Loucy (cell line): Measurements from ENCODE around the gene TRIO.

Experiments used
- H2AFZ ChIP-seq: fragments of 200-600 bp; sonication (generic); 2 replicates; pipeline ENCODE4 v1.6.0; 2016; ENCODE audit warnings: antibody characterized with exemption, mild to moderate bottlenecking, low read length, moderate library complexity
- H3F3A ChIP-seq: fragments of 200-600 bp; 2 replicates; pipeline ENCODE4 v1.6.0; 2016; ENCODE audit warnings: antibody characterized with exemption, low read depth, mild to moderate bottlenecking
- H3K27me3 ChIP-seq: fragments of 200-600 bp; sonication (generic); 2 replicates; pipeline ENCODE4 v1.6.1; 2014; ENCODE audit warnings: low read length, mild to moderate bottlenecking; ENCODE audit not compliant: insufficient read depth, poor library complexity, severe bottlenecking
- H3K36me3 ChIP-seq: fragments of 200-600 bp; sonication (generic); 2 replicates; pipeline ENCODE4 v1.6.1; 2016; ENCODE audit warnings: low read length; ENCODE audit not compliant: insufficient read depth
- H3K4me1 ChIP-seq: fragments of 200-600 bp; sonication (generic); 2 replicates; pipeline ENCODE4 v1.5.1; 2014; ENCODE audit warnings: low read length, mild to moderate bottlenecking; ENCODE audit not compliant: insufficient read depth, poor library complexity, severe bottlenecking
- H3K4me2 ChIP-seq: fragments of 200-600 bp; sonication (generic); 2 replicates; pipeline ENCODE4 v1.6.0; 2014; ENCODE audit warnings: antibody characterized with exemption, low read length, low read depth, mild to moderate bottlenecking; ENCODE audit not compliant: poor library complexity, severe bottlenecking
- H3K4me3 ChIP-seq: fragments of 200-600 bp; sonication (generic); 2 replicates; pipeline ENCODE4 v1.5.1; 2014; ENCODE audit warnings: low read length, mild to moderate bottlenecking, mixed read lengths; ENCODE audit not compliant: poor library complexity, severe bottlenecking
- H3K79me2 ChIP-seq: fragments of 200-600 bp; sonication (generic); 2 replicates; pipeline ENCODE4 v1.6.1; 2014; ENCODE audit warnings: low read length; ENCODE audit not compliant: insufficient read depth
- H3K9ac ChIP-seq: fragments of 200-600 bp; sonication (generic); 2 replicates; pipeline ENCODE4 v1.6.0; 2014; ENCODE audit warnings: mild to moderate bottlenecking, low read depth, low read length, moderate library complexity; ENCODE audit not compliant: poor library complexity, severe bottlenecking
- H3K9me2 ChIP-seq: fragments of 200-600 bp; sonication (generic); replicated peaks from 2 replicates; pipeline ENCODE4 v1.6.1; 2016; ENCODE audit warnings: low read depth, low read length, mixed read lengths
- H3K9me3 ChIP-seq: fragments of 200-600 bp; sonication (generic); 2 replicates; pipeline ENCODE4 v1.6.1; 2014; ENCODE audit warnings: mild to moderate bottlenecking, antibody characterized with exemption, low read length, low read depth; ENCODE audit not compliant: insufficient read depth
- H4K20me1 ChIP-seq: fragments of 200-600 bp; sonication (generic); 2 replicates; pipeline ENCODE4 v1.6.0; 2014; ENCODE audit warnings: antibody characterized with exemption, low read length, mild to moderate bottlenecking; ENCODE audit not compliant: insufficient read depth, poor library complexity, severe bottlenecking
- CTCF ChIP-seq: fragments of 200-600 bp; sonication (generic); conservative IDR thresholded peaks from 2 replicates; pipeline ENCODE4 v1.5.1; 2014; ENCODE audit warnings: mild to moderate bottlenecking, antibody characterized with exemption, low read length
- EZH2phosphoT487 ChIP-seq: fragments of 200-600 bp; IDR thresholded peaks from 2 replicates; pipeline ENCODE4 v1.6.1; 2018; ENCODE audit warnings: antibody characterized with exemption, mild to moderate bottlenecking, moderate library complexity, borderline replicate concordance

TRIO gene

DNA sequence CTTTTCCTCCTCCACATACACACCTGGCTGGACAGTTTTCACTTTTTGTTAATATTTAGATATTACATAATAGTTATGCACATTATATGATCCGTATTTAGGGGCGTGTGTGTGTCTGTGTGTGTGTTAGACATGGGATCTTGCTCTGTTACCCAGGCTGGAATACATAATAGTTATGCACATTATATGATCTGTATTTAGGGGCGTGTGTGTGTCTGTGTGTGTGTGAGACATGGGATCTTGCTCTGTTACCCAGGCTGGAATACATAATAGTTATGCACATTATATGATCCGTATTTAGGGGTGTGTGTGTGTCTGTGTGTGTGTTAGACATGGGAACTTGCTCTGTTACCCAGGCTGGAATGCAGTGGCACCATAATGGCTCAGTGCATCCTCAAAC, 239.5 kb downstream of the TRIO start:
- no peaks in the 10 kb centered on the region for H3K79me2 ChIP-seq
- no peaks in the 10 kb centered on the region for H3K27me3 ChIP-seq
- no peaks in the 10 kb centered on the region for H3K9me2 ChIP-seq
- no peaks in the 10 kb centered on the region for H3F3A ChIP-seq
- peaks cover 83% of the 10 kb centered on the region; the same call in 1 of the 2 replicates for H3K36me3 ChIP-seq
- H3K4me1 ChIP-seq, result no peaks in the 10 kb centered on the region
- no peak overlapping the region for H2AFZ ChIP-seq
- H3K9me3 ChIP-seq, result no peaks in the 10 kb centered on the region
- no peaks in the 10 kb centered on the region for H4K20me1 ChIP-seq
- no peak overlapping the region for H3K9ac ChIP-seq
- TF ChIP-seq EZH2phosphoT487, result no peak
- no peak for TF ChIP-seq CTCF
- H3K4me3 ChIP-seq, result no peak overlapping the region
- no peak overlapping the region for H3K4me2 ChIP-seq

DNA sequence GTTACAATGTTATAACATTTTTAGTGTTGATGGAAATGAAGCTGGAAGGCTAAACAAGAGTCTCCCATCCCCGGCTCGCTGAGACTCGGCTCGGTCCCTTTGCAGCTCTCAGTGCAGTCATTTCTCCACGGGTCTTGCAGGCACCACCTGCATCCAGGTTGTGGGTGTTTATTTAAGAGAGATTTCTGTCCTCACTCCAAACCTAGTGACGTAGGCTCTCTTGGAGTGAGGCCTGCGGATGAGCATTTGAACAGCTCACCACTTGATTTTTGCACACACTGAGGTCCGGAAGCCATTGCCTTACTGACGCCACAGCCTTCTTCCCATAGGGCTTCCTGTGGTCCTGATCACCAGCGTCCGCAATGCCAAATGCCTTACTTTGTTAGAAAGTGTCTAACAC, 240.8 kb downstream of the TRIO start:
- TF ChIP-seq EZH2phosphoT487, result no peak
- TF ChIP-seq CTCF, result no peak

DNA sequence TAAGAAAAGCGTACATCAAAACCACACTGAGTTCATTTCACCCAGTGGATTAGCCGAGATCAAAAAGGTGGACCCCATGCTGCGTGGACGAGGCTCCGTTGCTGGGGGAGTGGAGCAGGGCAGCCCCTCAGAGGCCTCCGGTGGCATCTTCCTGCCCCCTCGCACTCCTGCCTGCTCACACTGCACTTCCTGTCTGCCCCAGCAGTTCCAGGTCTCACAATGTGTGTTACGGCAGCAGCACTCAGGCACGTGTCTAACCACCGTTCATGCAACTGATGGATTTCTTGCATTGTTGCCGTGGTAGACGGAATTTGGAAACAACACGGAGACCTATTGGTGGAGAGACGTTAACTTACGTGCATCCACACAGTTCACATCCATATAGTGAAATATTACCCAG, 241.9 kb downstream of the TRIO start:
- Histone ChIP-seq H3F3A (no peaks in the 10 kb centered on the region), H3K9me3 (no peaks in the 10 kb centered on the region), H3K4me2 (no peak overlapping the region), H3K79me2 (no peaks in the 10 kb centered on the region), H3K9me2 (no peaks in the 10 kb centered on the region), H3K36me3 (peaks cover 82% of the 10 kb centered on the region; the same call in 1 of the 2 replicates), H3K9ac (no peak overlapping the region), H3K4me3 (no peak overlapping the region), H4K20me1 (no peaks in the 10 kb centered on the region), H3K4me1 (no peaks in the 10 kb centered on the region), H2AFZ (no peak overlapping the region), H3K27me3 (no peaks in the 10 kb centered on the region)
- TF ChIP-seq CTCF, result no peak
- no peak for TF ChIP-seq EZH2phosphoT487

More for the DNA sequence above, 240.8 kb downstream of the TRIO start:
- Histone ChIP-seq H3K4me2 (no peak overlapping the region), H3K4me3 (no peak overlapping the region), H3K4me1 (no peaks in the 10 kb centered on the region), H3K9ac (no peak overlapping the region), H3K27me3 (no peaks in the 10 kb centered on the region), H3K9me2 (no peaks in the 10 kb centered on the region), H4K20me1 (no peaks in the 10 kb centered on the region), H2AFZ (no peak overlapping the region), H3F3A (no peaks in the 10 kb centered on the region), H3K36me3 (peaks cover 82% of the 10 kb centered on the region; the same call in 1 of the 2 replicates), H3K79me2 (no peaks in the 10 kb centered on the region), H3K9me3 (no peaks in the 10 kb centered on the region)
